ENCODE data around the gene TBC1D22A. TPM values are rescaled to one million over a fixed set of nuclear protein-coding genes. Genes with fewer than 3 reads are reported as not detected.

Gene TBC1D22A
- total RNA-seq, 2 experiments from 2014 or later = 22.3 to 43.9 TPM

GRCh38 chr22:47067911-47068625 lies 305.6 kb downstream of the TBC1D22A start:
- Histone ChIP-seq H4K20me1 (ENCODE audit: insufficient read depth, low read length) (no peaks in the 10 kb centered on the region), H3K79me2 (ENCODE audit: insufficient read depth, low read depth, low read length) (no peaks in the 10 kb centered on the region), H3K9me2 (ENCODE audit: insufficient read depth, low read length) (no peaks in the 10 kb centered on the region), H3K36me3 (ENCODE audit: insufficient read depth, low read length) (no peaks in the 10 kb centered on the region), H3K4me2 (ENCODE audit: low read length) (0 out of 2 replicates have a peak overlapping the region, but pooled peaks have one; percentile 24), H2AFZ (ENCODE audit: low read length) (no peak overlapping the region), H3K27ac (ENCODE audit: low read depth, low read length, poor library complexity, severe bottlenecking) (peak overlapping the region; percentile 12), H3K4me3 (ENCODE audit: low read depth, low read length, poor library complexity, severe bottlenecking) (no peak overlapping the region), H3K9me3 (ENCODE audit: low read length) (no peaks in the 10 kb centered on the region), H3K4me1 (ENCODE audit: insufficient read depth, low read length, poor library complexity, severe bottlenecking) (peaks cover 10% of the 10 kb centered on the region)
- TF ChIP-seq, protein P1, sequence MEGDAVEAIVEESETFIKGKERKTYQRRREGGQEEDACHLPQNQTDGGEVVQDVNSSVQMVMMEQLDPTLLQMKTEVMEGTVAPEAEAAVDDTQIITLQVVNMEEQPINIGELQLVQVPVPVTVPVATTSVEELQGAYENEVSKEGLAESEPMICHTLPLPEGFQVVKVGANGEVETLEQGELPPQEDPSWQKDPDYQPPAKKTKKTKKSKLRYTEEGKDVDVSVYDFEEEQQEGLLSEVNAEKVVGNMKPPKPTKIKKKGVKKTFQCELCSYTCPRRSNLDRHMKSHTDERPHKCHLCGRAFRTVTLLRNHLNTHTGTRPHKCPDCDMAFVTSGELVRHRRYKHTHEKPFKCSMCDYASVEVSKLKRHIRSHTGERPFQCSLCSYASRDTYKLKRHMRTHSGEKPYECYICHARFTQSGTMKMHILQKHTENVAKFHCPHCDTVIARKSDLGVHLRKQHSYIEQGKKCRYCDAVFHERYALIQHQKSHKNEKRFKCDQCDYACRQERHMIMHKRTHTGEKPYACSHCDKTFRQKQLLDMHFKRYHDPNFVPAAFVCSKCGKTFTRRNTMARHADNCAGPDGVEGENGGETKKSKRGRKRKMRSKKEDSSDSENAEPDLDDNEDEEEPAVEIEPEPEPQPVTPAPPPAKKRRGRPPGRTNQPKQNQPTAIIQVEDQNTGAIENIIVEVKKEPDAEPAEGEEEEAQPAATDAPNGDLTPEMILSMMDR (conservative IDR thresholded peaks at IDR 0.05; ENCODE audit: low read length) = no peak
- TF ChIP-seq EZH2phosphoT487 (IDR thresholded peaks at IDR 0.05; ENCODE audit: borderline replicate concordance, low read depth, low read length) = no peak
- POLR2A ChIA-PET = no interaction called here
- CTCF ChIA-PET (ENCODE audit: unreplicated experiment) = no interaction called here
- no TSS peak for BruUV-seq (replicated peaks)
- peak; percentile 34 for DNase-seq (ENCODE audit: low spot score)
- intact Hi-C loops (cut with micrococcal nuclease; ENCODE audit: unreplicated experiment) = no loop called here

DNA sequence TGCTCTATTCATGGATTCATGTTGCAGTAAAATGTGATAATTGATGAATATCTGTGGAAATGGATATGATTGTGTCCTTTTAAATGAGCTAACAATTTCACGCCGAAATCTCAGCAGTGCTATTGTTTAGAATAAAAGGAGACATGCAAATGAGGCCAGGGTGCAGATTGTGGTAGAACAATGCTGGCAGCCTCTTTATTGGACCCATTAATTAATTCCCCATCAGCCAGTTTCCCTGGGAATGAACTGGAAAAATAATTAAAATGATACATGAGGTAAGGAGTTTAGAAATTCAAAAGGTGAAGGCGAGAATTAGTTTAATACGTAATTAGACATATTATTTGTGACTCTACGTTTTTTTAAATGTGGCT lies 306.2 kb downstream of the TBC1D22A start:
- no TSS peak for BruUV-seq (replicated peaks)
- Histone ChIP-seq H3K9me3 (ENCODE audit: low read length) (no peaks in the 10 kb centered on the region), H3K4me3 (ENCODE audit: low read depth, low read length, poor library complexity, severe bottlenecking) (no peak overlapping the region), H3K36me3 (ENCODE audit: insufficient read depth, low read length) (no peaks in the 10 kb centered on the region), H3K4me1 (ENCODE audit: insufficient read depth, low read length, poor library complexity, severe bottlenecking) (peaks cover 10% of the 10 kb centered on the region), H3K4me2 (ENCODE audit: low read length) (no peak overlapping the region), H3K79me2 (ENCODE audit: insufficient read depth, low read depth, low read length) (no peaks in the 10 kb centered on the region), H3K27ac (ENCODE audit: low read depth, low read length, poor library complexity, severe bottlenecking) (peak overlapping the region; percentile 12), H4K20me1 (ENCODE audit: insufficient read depth, low read length) (no peaks in the 10 kb centered on the region), H2AFZ (ENCODE audit: low read length) (no peak overlapping the region), H3K9me2 (ENCODE audit: insufficient read depth, low read length) (no peaks in the 10 kb centered on the region)
- DNase-seq (ENCODE audit: low spot score) = no peak
- ChIA-PET POLR2A (no interaction called here), CTCF (ENCODE audit: unreplicated experiment) (no interaction called here)
- TF ChIP-seq, protein P1 (conservative IDR thresholded peaks at IDR 0.05; ENCODE audit: low read length) = no peak
- no peak for TF ChIP-seq EZH2phosphoT487 (IDR thresholded peaks at IDR 0.05; ENCODE audit: borderline replicate concordance, low read depth, low read length)
- intact Hi-C loops (cut with micrococcal nuclease; ENCODE audit: unreplicated experiment) = no loop called here

DNA sequence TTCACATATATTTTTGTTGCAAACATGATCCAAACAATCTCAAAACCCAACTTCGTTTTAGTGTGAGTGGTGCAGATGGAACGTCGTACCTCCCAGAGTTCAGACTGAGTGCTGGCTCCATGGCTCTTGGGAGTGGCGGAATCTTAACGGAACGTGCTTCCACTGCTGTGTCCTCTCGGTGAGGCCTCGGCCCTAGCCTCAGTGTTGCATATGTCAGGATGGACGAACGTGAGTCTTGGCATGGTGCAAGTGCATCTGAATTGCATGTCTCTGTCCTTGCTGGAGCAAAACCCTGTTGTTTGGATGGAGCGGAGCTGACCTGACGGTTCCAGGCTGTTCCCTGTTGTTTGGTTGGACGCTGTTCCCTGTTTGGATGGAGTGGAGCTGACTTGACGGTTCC lies 306.8 kb downstream of the TBC1D22A start:
- Histone ChIP-seq H3K36me3 (ENCODE audit: insufficient read depth, low read length) (peaks cover 3% of the 10 kb centered on the region; the same call in 1 of the 2 replicates), H3K27ac (ENCODE audit: low read depth, low read length, poor library complexity, severe bottlenecking) (no peak overlapping the region), H3K79me2 (ENCODE audit: insufficient read depth, low read depth, low read length) (no peaks in the 10 kb centered on the region), H3K4me3 (ENCODE audit: low read depth, low read length, poor library complexity, severe bottlenecking) (no peak overlapping the region), H3K4me2 (ENCODE audit: low read length) (no peak overlapping the region), H4K20me1 (ENCODE audit: insufficient read depth, low read length) (no peaks in the 10 kb centered on the region), H3K9me3 (ENCODE audit: low read length) (no peaks in the 10 kb centered on the region), H3K9me2 (ENCODE audit: insufficient read depth, low read length) (no peaks in the 10 kb centered on the region), H2AFZ (ENCODE audit: low read length) (no peak overlapping the region), H3K4me1 (ENCODE audit: insufficient read depth, low read length, poor library complexity, severe bottlenecking) (peaks cover 10% of the 10 kb centered on the region)
- ChIA-PET CTCF (ENCODE audit: unreplicated experiment) (no interaction called here), POLR2A (no interaction called here)
- no peak for DNase-seq (ENCODE audit: low spot score)
- BruUV-seq (replicated peaks) = no TSS peak
- intact Hi-C loops (cut with micrococcal nuclease; ENCODE audit: unreplicated experiment) = no loop called here
- TF ChIP-seq, protein P1 (conservative IDR thresholded peaks at IDR 0.05; ENCODE audit: low read length) = no peak
- no peak for TF ChIP-seq EZH2phosphoT487 (IDR thresholded peaks at IDR 0.05; ENCODE audit: borderline replicate concordance, low read depth, low read length)

Measured in OCI-LY7 (cell line).